ENCODE measurements around the gene WWOX.

Gene WWOX

DNA sequence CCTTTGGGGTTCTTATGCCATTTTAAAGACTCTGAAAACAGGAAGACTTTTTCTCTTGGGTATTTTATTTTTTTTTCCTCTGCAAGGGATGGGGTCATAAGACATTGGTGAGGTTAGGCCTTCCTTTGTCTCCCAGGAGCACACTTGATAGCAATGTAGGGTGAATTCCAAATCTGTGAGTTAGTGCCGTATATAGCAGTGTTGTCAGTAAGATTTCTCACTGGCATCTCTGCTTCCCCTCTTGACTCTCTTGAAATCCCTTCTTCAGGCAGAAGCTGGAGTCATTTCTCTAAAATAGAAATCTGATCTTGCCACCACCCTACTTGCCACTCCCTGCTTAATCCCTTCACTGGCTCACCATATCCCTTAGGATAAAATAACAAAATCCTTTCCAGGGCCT is 529.7 kb downstream of the WWOX start:
- peak; percentile 87 for DNase-seq

DNA sequence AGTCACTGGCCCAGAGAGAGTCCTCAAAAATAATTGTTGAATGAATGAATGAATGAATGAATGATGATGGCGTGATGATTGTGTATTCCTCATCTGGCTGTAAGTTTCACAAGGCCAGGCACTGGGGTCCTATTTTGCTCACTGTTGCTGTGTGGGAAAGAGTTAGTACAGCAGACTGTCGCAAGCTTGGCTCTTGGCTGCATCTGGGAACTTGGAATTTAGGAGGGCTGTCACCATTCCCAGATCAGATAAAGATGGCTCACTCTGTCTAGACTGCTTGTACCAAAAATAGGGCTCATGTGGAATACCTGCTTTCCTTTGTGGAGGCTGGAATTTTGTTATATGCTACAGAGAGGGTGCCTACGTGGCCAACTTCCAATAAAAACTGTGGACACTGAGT is 530.6 kb downstream of the WWOX start:
- no peak for DNase-seq

DNA sequence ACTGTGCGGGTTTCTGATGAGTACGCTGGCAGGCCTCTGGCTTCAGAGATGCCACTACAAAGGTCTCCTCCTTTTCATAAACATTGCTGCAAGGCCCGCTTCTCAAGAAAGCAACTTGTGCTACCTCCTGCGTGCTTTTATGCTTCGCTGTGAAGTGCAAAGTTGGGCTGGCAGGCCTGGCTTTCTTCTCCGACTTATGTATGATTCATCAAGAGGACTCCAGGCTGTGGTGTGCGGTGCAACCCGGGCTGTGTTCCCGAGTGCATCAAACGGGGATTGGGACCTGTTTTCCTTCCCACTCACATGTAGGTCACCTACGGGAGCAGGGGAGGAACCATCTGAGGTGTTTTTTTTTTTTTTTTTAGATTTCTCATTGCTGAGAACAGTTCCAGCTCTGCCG is 534.1 kb downstream of the WWOX start:
- no peak for DNase-seq

- DNase-seq = no peak
Measured at GRCh38 chr16:78635807-78636206, 536.4 kb downstream of the WWOX start.

- no peak for DNase-seq
Measured at GRCh38 chr16:78638371-78638770, 538.9 kb downstream of the WWOX start.

DNA sequence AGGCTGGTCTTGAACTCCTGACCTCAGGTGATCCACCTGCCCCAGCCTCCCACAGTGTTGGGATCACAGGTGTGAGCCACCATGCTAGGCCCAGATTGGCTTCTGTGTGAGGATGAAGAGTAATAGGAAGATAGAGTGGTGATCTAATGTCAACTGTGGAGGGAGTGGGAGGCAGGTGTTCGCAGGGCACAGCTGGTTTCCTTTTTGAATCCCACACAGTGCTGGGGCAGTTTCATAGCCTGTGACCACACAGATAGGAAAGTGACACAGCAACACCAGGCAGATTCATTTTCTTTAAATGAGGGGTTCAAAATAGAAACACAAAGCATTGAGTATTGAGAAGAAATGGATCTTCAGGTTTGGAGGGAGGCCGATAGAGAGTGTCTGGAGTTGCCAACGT is 540.3 kb downstream of the WWOX start:
- no peak for DNase-seq

DNA sequence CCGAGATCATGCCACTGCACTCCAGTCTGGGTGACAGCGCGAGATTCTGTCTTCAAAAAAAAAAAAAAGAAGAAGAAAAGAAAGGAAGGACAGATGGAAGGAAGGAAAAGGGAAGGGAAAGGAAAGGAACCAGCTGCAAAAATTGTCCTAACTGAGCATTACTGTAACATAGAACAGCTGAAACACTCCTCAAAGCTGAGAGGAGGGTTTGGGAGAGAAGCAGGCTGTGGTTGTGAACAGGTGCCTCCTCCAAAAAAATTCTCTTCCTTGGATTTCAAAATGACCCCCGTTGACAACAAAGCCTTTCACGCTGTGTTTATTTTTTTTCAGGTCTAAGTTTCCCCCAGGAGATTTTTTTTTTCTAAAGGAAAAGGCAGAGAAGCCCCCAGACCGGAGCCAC is 541.4 kb downstream of the WWOX start:
- DNase-seq = no peak

DNA sequence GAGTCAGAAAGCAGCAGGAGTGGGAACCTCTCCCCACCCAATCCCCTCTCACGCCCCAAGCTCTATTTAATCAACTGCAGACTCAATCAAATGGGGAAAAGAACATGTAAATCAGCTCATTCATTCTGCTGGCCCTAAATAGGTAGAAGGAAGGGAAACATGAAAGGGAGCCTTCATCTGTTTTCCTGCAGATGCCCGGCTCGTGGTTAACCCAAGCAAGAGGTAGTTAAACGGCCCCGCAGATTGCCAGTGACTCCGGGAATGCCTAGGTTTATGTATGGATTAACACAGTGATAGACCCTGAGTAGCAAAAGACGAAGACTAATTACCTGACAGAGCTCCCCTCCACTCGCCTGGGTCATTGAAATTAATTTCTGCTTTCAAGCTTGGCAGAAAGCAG is 542.0 kb downstream of the WWOX start:
- DNase-seq = no peak

GRCh38 chr16:78642621-78643285 is 543.3 kb downstream of the WWOX start:
- no peak for DNase-seq

DNA sequence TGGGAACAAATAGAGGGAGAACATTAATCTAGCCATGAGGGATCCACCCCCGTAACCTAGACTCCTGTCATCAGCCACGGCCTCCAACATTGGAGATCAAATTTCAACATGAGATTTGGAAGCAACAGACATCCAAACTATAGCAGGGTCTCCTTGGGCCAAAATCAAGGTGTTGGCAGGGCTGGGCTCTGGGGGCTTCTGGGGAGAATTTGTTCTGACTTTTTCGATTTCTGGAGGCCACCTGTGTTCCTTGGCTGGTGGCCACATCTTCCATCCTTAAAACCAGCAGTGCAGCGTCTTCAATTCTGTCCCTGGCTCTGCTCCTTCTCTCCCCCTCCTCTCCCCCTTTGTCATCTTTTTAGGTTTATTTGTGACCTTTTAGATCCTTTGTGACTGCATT is 546.2 kb downstream of the WWOX start:
- no peak for DNase-seq

- DNase-seq = peak; percentile 49
Measured at GRCh38 chr16:78647019-78647418, 547.6 kb downstream of the WWOX start.

DNA sequence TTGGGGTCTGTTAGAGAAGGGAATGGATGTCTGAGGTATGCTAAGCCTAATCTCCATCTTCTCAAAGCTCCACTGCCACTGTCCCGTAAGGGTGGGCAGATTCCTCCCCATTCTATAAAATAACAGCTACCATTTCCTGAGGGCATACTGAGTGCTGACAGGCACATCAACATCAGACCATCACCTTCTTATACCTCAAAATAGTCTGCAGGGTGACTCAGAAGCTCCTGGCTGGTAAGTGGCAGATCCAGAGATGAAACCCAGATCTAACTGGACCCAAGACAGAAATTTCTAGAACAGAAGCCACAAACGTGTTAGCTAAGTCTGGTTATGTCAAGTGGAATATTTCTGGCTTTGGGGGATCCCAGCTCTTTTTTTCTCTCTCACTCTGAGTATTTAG is 548.0 kb downstream of the WWOX start:
- DNase-seq = no peak

DNA sequence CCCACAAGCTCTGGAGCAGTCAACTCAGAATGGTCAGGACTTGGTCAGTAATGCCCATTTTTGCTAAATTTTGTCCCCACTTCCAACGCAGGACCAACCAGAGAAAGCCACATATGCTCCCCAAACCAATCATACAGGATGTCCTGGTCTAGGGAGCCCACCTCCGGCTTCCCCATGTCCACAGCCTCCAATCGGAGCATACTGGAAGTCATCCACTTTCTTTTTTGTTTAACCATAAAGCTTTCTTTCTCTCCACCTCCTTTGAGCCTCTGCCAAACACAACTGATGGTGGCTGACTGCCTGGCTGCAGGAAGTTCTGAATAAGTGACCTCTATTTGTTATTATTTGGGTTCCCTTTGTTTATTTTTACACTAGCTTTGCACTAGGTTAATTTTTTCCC is 549.1 kb downstream of the WWOX start:
- peak; percentile 50 for DNase-seq

- no peak for DNase-seq
Measured at GRCh38 chr16:78650339-78651074, 551.1 kb downstream of the WWOX start.

DNA sequence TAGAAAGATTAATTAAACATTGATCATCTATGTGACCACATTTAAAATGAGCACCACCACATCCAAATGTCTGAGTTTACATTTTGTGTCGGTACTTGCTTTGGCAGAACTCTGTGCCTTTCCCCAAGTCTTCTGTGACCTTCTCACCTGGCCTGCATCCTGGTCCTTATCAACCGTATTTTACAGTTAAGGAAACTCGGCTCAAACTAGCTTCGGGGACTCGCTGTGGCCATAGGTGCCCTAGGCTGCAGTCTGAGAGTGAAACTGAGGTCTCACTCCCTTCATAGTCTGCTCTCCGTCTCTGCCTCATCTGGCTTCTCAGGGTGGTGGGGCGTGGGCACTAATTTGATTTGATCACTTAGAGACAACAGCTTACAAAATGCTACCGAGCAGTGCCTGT is 555.5 kb downstream of the WWOX start:
- DNase-seq = no peak

- DNase-seq = no peak
Measured at GRCh38 chr16:78655331-78656113, 556.1 kb downstream of the WWOX start.

GRCh38 chr16:78656887-78657286 is 557.4 kb downstream of the WWOX start:
- DNase-seq = no peak

DNA sequence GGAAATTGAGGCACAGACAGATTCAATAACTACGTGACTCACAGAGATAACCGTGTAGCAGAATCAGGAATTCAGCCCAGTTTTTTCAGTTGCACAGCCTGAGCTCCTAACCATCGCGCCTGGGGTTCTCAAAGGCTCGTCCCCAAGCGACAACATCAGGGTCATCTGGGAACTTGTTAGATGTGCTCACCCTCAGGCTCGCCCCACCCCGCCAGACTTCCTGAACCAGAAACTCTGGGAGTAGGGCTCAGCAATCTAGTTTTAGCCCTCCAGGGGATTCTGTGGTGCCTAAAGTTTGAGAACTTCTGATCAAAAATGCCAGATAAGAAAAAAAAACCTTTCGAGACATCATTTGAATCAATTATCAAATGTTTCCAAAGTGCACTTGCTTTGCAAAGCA is 559.8 kb downstream of the WWOX start:
- no peak for DNase-seq

DNA sequence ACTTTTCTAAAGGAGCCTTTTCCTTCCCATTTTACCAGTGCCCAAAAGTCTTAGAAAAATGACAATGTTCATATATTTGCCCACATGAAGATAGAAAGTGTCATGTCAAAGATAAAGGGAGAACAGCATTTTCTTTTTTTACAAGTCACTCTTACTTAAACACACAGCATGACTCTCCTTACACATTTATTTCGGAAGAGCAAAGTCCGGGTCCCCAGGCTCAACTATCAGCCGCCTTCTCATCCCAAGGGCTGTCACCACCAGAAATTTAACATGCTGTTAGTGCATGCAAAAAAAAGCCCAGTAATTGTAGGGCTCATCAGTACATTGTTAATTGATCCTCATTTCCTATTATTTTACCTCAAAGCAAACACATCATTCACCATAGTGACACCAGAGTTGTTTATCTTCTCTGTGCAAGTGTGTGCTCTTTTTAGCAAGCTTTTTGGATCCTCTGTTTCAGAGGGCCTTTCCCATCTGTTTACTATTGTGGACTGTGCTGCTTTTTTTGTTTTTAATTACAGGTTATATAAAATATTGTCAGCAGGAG is 560.3 kb downstream of the WWOX start:
- DNase-seq = no peak

DNA sequence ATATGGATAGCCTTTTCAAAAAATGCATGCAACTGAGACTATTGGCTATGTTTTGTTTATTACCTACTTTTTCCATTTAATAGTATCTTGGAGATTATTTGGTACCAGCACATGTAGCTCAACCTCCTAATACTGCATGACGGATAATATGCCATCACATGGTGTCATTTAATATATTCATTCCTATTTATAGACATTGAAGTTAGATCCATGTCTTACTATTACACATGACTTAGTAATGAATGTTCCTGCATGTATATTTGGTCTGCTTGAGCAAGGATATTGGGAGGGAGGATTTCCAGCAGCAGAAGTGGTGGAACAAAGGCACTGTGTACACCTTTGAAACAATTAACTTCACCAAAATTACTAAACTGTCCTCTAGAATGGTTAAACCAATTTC is 561.3 kb downstream of the WWOX start:
- no peak for DNase-seq

- no peak for DNase-seq
Measured at GRCh38 chr16:78663690-78664089, 564.2 kb downstream of the WWOX start.

- peak; percentile 65 for DNase-seq
Measured at GRCh38 chr16:78664811-78665772, 565.6 kb downstream of the WWOX start.

Data from fibroblast of skin of back (primary cell).